Keratinocyte (primary cell): ENCODE data around the gene BBS12.

Source experiments
- EZH2 ChIP-seq: IDR thresholded peaks from one replicate; pipeline ENCODE4 v1.6.1; 2012; ENCODE audit warnings: inconsistent platforms, mild to moderate bottlenecking, low read length, moderate library complexity
- TF ChIP-seq, protein P1 (sequence below), 3 experiments: IDR thresholded peaks in 1 of 3; conservative IDR thresholded peaks in 1 of 3; optimal IDR thresholded peaks in 1 of 3; 2 replicates in 2 of 3; 3 replicates in 1 of 3; pipeline versions ENCODE3 to v1.5.1; 2011; ENCODE audit warnings: low read length in 3 of 3, mild to moderate bottlenecking in 3 of 3, moderate library complexity in 2 of 3, control low read depth in 1 of 3, inconsistent platforms in 1 of 3; ENCODE audit not compliant: insufficient read depth in 2 of 3; ENCODE audit errors: extremely low read depth in 1 of 3

DNA sequence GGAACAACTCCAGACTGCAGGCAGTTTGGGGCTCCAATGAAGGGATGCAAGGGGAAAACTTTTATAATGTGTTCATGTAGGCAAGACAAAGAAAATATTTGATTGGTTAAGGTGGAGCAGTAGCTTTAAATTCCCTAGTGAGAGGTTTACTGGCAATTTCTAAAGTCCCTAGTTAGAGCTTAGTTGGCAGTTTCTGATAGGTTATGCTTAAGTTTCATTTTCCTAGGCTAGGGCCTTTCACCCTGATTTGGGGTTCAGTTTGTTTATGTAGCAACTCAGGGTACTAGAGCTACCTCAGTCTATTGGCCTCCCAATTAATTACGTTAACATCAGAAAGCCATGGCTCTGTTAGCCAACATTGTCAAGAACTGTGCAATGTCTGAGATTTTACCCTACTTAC lies 14.6 kb downstream of the BBS12 start:
- TF ChIP-seq, protein P1, sequence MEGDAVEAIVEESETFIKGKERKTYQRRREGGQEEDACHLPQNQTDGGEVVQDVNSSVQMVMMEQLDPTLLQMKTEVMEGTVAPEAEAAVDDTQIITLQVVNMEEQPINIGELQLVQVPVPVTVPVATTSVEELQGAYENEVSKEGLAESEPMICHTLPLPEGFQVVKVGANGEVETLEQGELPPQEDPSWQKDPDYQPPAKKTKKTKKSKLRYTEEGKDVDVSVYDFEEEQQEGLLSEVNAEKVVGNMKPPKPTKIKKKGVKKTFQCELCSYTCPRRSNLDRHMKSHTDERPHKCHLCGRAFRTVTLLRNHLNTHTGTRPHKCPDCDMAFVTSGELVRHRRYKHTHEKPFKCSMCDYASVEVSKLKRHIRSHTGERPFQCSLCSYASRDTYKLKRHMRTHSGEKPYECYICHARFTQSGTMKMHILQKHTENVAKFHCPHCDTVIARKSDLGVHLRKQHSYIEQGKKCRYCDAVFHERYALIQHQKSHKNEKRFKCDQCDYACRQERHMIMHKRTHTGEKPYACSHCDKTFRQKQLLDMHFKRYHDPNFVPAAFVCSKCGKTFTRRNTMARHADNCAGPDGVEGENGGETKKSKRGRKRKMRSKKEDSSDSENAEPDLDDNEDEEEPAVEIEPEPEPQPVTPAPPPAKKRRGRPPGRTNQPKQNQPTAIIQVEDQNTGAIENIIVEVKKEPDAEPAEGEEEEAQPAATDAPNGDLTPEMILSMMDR (optimal IDR thresholded peaks at IDR 0.05 in 1 of 3, IDR thresholded peaks at IDR 0.05 in 1 of 3, conservative IDR thresholded peaks at IDR 0.05 in 1 of 3; ENCODE audit: extremely low read depth in 1 of 3, insufficient read depth in 2 of 3, low read length in 3 of 3) = no peak
- no peak for TF ChIP-seq EZH2
